Erythroblast (primary cell): ENCODE results near the gene KRTAP4-5.
"Not testable (repeated sequence)": the region's sequence is repeated elsewhere in the genome, so short reads cannot be mapped to it uniquely, and the experiment has no call there.

Experiments used
- DNase-seq, 2 experiments: peaks; one replicate each; lab custom pipeline; 2025; lab: John Stamatoyannopoulos, UW
- GATA1 ChIP-seq: IDR thresholded peaks from 2 replicates; pipeline ENCODE4 v1.6.1; 2011; ENCODE audit warnings: low read depth, mild to moderate bottlenecking, control low read depth, low read length, moderate library complexity
- POLR2A ChIP-seq: IDR thresholded peaks from 2 replicates; pipeline ENCODE4 v1.6.1; 2011; ENCODE audit warnings: mild to moderate bottlenecking, low read length

Gene KRTAP4-5

DNA sequence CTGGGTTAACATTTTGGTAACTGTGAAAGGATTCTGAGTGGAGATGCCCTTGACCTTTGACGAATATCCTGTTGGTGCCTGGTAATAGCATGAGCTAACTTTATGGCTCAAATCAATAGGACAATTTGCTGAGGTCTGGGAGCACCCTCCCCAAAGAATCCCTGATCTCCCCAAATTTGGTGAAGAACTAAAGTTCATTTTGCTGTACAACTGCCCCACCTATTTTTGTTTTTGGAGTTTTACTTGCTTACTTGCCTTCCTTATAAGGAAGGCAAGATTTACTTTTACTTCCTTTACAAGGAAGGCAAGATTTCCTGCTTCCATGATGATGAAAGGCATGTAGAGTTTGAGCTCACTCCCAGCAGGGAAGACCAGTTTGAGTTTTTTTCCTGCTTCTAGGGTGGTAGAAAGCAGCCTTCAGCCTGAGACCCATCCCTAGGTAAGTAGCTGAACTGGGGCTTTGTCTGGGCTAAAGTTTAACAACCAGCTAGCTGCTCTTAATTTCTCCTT is 41.6 kb downstream of the KRTAP4-5 start:
- TF ChIP-seq POLR2A (no peak), GATA1 (no peak)
- DNase-seq, result no peak

DNA sequence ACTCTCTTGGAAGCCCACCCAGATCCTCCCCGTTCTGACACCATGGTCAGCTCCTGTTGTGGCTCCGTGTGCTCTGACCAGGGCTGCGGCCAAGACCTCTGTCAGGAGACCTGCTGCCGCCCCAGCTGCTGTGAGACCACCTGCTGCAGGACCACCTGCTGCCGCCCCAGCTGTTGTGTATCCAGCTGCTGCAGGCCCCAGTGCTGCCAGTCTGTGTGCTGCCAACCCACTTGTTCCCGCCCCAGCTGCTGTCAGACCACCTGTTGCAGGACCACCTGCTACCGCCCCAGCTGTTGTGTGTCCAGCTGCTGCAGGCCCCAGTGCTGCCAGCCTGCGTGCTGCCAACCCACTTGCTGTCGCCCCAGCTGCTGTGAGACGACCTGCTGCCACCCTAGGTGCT is 44.3 kb downstream of the KRTAP4-5 start, which contains the start of gene KRTAP4-9:
Gene KRTAP4-9 (plus strand): TSS at position 43 of the 400 bp plus-strand sequence. CDS start 0 bp downstream, at position 43.
- DNase-seq, result not testable (repeated sequence)

DNA sequence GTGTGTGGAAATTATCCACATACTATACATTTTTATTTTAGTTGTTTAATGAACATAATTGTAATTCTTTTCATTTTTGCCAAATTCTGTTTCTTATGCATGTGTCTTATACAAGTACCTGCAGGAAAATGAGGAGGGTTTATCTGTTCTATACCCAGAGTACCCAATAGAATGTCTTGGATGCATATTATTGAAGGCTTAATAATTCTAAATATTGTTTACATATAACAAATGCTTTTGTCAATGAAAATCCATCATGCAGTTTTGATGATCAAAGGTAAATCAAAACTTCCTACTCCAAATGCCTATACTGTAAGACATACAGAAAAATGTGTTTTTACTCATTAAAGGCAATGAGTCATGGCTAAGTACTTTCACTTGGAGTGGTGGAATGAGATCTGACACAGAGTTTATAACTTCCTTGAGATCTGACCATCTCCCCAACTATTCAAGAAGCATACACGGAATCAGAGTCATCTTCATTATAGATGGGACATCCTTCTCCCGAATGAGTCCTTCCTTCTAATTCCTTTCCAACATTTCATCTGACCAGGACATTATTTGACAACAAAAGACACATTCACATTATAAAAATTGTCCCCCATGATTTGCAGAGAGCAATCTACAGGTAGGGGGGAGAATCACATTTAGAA is 45.1 kb downstream of the KRTAP4-5 start:
- not testable (repeated sequence) for DNase-seq

DNA sequence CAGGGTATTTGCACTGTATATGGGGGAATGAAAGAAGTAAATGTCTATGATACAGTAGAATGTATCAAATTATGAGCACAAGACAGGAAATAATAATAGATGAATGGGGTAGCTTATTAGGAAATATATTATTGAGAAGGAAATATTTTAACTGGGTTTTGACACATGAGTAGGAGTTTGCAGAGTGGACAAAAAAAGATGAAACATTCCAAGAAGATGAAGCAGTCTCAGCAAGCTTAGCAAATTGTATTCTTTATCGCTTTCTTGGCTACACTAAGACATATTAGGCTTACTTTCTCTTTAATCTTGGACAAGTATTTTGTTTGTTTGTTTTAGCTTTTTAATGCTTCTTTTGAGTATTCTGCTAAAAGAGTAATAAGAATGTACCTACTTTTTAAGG is 45.7 kb downstream of the KRTAP4-5 start:
- TF ChIP-seq POLR2A, result no peak
- no peak for TF ChIP-seq GATA1
- no peak for DNase-seq

DNA sequence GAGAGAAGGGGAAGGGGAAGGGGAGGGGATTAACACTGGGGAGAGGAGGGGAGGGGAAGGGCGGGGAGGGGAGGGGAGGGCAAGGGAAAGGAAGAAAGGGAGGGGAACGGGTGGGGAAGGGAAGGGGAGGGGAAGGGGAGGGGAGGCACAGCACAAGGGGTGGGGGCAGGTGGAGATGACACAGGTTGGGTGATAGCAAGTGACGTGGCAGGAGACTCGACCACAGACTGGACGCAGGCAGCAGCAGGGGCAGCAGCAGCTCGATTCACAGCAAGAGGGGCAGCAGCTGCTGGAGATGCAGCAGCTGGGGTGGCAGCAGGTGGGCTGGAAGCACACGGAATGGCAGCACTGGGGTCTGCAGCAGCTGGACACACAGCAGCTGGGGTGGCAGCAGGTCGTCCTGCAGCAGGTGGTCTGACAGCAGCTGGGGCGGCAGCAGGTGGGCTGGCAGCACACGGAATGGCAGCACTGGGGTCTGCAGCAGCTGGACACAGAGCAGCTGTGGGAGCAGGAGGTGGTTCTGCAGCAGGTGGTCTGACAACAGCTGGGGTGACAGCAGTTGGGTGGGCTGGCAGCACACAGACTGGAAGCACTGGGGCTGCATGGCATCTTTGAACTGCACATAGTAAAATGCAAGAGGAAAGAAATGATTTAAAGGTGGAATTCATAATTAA is 47.9 kb downstream of the KRTAP4-5 start, which contains the start of gene KRTAP4-16:
Gene KRTAP4-16 (minus strand): TSS at position 624 of the 674 bp plus-strand sequence. CDS start 0 bp downstream, at position 624.
- TF ChIP-seq GATA1, result no peak
- no peak for TF ChIP-seq POLR2A
- no peak for DNase-seq

DNA sequence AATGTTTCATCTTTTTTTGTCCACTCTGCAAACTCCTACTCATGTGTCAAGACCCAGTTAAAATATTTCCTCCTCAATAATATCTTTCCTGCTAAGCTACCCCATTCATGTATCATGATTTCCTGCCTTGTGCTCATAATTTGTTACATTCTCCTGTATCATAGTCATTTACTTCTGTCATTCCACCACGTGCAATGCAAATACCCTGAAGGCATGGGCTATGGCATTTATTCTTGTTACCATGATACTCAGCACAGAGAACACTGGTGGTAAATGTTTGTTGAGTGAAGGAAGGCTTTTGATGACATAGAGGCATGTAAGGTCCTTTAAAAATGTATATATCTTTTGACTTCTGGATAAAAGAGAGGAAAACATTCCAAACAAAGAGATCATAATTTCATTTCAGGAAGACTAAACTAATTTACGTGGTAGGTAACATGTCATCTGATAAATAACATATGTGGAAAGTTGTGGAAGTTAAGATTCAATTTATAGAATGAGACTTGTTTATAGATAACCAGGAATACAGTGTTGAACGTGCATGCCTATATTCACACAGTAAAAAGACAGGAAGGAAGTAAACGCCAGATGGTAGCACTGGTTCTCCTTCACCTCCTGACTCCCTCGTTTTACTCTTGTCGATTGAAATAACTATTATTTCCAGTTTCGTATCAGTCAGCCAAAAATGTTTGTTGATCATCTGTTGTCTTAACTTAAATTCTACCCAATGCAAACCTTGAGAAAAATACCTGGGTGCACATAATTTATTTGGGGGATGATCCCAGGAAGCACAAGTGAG is 49.7 kb downstream of the KRTAP4-5 start:
- not testable (repeated sequence) for DNase-seq
